Upper lobe of right lung (tissue), 1 donor: ENCODE results near the gene CENPV. TPM values are rescaled to one million over a fixed set of nuclear protein-coding genes. Genes with fewer than 3 reads are reported as not detected.
"Not testable (repeated sequence)": the region's sequence is repeated elsewhere in the genome, so short reads cannot be mapped to it uniquely, and the experiment has no call there.

Source experiments
- ATAC-seq: fragments of 200-7000 bp; cut with Tn5 transposase; one replicate; pipeline ENCODE4 v1.9.1; 2020; ENCODE audit warnings: mild to moderate bottlenecking, moderate library complexity
- DNase-seq: peaks from one replicate; pipeline ENCODE4 v3.0.0-alpha.2; 2020
- H3K27ac ChIP-seq: fragments of 200-600 bp; one replicate; pipeline ENCODE4 v1.8.0; 2022
- H3K27me3 ChIP-seq: fragments of 200-600 bp; one replicate; pipeline ENCODE4 v1.8.0; 2022; ENCODE audit warnings: mild to moderate bottlenecking
- H3K36me3 ChIP-seq: fragments of 200-600 bp; one replicate; pipeline ENCODE4 v1.8.0; 2022
- H3K4me1 ChIP-seq: fragments of 200-600 bp; one replicate; pipeline ENCODE4 v1.8.0; 2022
- H3K4me3 ChIP-seq: fragments of 200-600 bp; one replicate; pipeline ENCODE4 v1.8.0; 2022; ENCODE audit warnings: mild to moderate bottlenecking
- H3K9me3 ChIP-seq: fragments of 200-600 bp; one replicate; pipeline ENCODE4 v1.8.0; 2022
- CTCF ChIP-seq: fragments of 200-600 bp; IDR thresholded peaks from one replicate; pipeline ENCODE4 v1.8.0; 2022; ENCODE audit warnings: antibody characterized with exemption
- intact Hi-C: fragments of 100-400 bp; cut with DNase I; formaldehyde crosslinking; loops from one replicate; pipeline ENCODE4 v1.11.0; 2022
- long read RNA-seq: library from polyadenylated mRNA; unstranded; transcript quantifications from one replicate; pipeline ENCODE4 v2.0.0, GENCODE V29; 2021
- total RNA-seq: library from RNA; stranded (reverse); fragmentation: NEBNext Ultra II Directional; extraction: Animal tissue kit (Norgen Biotek cat#: 25700); gene quantifications from one replicate; pipeline ENCODE4 v1.2.1, GENCODE V29; 2021
- donor health status: DM: no; HTN: yes; CAD: no; lungs with severe emphysema.

The CENPV gene
- total RNA-seq = 10.4 TPM
- long read RNA-seq, transcript CENPV-201 (5 exons, 1,165 nt) = major isoform, 9 of 16 reads
- long read RNA-seq, partial matches to known transcripts = 0 of 16 reads
- long read RNA-seq, other reads (novel, unspliced or antisense) = 5 of 16 reads

- H3K27ac ChIP-seq = peak within 1 kb of the TSS; percentile 47
- H3K27me3 ChIP-seq = no peaks in the 10 kb centered on the region
- H3K9me3 ChIP-seq = no peaks in the 10 kb centered on the region
- H3K4me3 ChIP-seq = peak within 1 kb of the TSS; percentile 70
- no peaks in the 10 kb centered on the region for H3K36me3 ChIP-seq
- DNase-seq = peak; percentile 79
- TF ChIP-seq CTCF = no peak
- peak; percentile 90 for ATAC-seq
- H3K4me1 ChIP-seq = peaks cover 12% of the 10 kb centered on the region
- intact Hi-C loops = no loop called here
Measured at GRCh38 chr17:16353317-16354174, at the start of gene CENPV. CENPV (minus strand) TSS chr17:16353469; CDS start chr17:16353436, 33 bp downstream.

- no peak for DNase-seq
- peak; percentile 40 for ATAC-seq
- intact Hi-C loops = no loop called here
- H3K27ac ChIP-seq = no peak overlapping the region
- H3K27me3 ChIP-seq = no peaks in the 10 kb centered on the region
- H3K4me1 ChIP-seq = no peaks in the 10 kb centered on the region
- no peak for TF ChIP-seq CTCF
- no peaks in the 10 kb centered on the region for H3K9me3 ChIP-seq
- H3K36me3 ChIP-seq = no peaks in the 10 kb centered on the region
- no peak overlapping the region for H3K4me3 ChIP-seq
Measured at GRCh38 chr17:16398270-16399267, 45.3 kb upstream of the CENPV start.

- H3K27ac ChIP-seq, ATAC-seq, DNase-seq, H3K9me3 ChIP-seq, H3K27me3 ChIP-seq, H3K4me1 ChIP-seq, H3K4me3 ChIP-seq, H3K36me3 ChIP-seq, intact Hi-C loops: not testable (repeated sequence)
Measured at GRCh38 chr17:16396693-16397092, 43.4 kb upstream of the CENPV start.

- ATAC-seq, H3K4me3 ChIP-seq, intact Hi-C loops, H3K27me3 ChIP-seq, H3K27ac ChIP-seq, H3K4me1 ChIP-seq, H3K36me3 ChIP-seq, DNase-seq, H3K9me3 ChIP-seq: not testable (repeated sequence)
Measured at GRCh38 chr17:16395887-16396286, 42.6 kb upstream of the CENPV start.

- H3K27ac ChIP-seq, DNase-seq, H3K36me3 ChIP-seq, ATAC-seq, H3K4me3 ChIP-seq, intact Hi-C loops, H3K27me3 ChIP-seq, H3K9me3 ChIP-seq, H3K4me1 ChIP-seq: not testable (repeated sequence)
Measured at GRCh38 chr17:16392491-16392890, 39.2 kb upstream of the CENPV start.

GRCh38 chr17:16391451-16391850 is 38.2 kb upstream of the CENPV start:
- Histone ChIP-seq H3K27me3 (no peaks in the 10 kb centered on the region), H3K4me3 (no peak overlapping the region), H3K36me3 (no peaks in the 10 kb centered on the region), H3K4me1 (no peaks in the 10 kb centered on the region), H3K27ac (no peak overlapping the region), H3K9me3 (no peaks in the 10 kb centered on the region)
- intact Hi-C loops = no loop called here
- DNase-seq (no peak), ATAC-seq (no peak)
- no peak for TF ChIP-seq CTCF

GRCh38 chr17:16386126-16386507 is 32.8 kb upstream of the CENPV start:
- DNase-seq, intact Hi-C loops, H3K27ac ChIP-seq, H3K27me3 ChIP-seq, H3K9me3 ChIP-seq, ATAC-seq: not testable (repeated sequence)
- Histone ChIP-seq H3K4me3 (peak overlapping the region; percentile 56), H3K36me3 (peaks cover 20% of the 10 kb centered on the region), H3K4me1 (peaks cover 30% of the 10 kb centered on the region)
